ENCODE data around the gene LSR. TPM values are rescaled to one million over a fixed set of nuclear protein-coding genes. Genes with fewer than 3 reads are reported as not detected.

Gene LSR
- total RNA-seq, 4 donors from 2014 or later, result 36.5 to 85.3 (median 61.8) TPM

DNA sequence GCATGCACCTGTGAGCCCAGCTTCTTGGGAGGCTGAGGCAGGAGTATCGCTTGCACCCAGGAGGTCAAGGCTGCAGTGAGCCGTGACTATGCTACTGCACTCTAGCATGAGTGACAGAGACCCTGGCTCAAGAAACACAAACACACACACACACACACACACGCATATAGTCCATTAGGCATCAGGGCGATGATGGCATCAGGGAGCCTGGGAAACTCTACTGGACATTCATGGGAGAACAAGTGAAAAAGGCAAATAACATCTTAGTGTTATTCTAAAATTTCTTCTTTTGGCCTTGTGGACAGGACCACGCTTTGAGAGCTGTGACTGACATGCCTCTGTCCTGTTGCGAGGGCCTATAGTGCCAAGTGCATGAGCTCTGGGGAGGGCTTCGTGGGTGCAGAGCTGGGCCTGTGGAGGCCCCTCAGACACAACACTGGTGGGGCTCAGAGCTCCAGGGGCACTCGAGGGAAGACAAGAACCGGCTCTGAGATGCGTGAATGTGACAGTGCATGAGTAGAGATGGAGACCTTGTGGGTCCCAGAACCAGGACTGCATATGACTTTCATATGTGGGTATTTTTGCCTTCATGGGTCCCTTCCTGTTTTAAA, 12.0 kb downstream of the LSR start:
- H3K36me3 ChIP-seq, result no peaks in the 10 kb centered on the region
- peaks cover 19 to 27% of the 10 kb centered on the region in 2 donors for H3K4me1 ChIP-seq
- no peak overlapping the region for H3K4me3 ChIP-seq (replicated peaks in 1 of 3)
- no peaks in the 10 kb centered on the region for H3K27me3 ChIP-seq
- 78 to 79% methylated on average over 10 of the region's 10 CpGs for WGBS, 2 donors
- H3K27ac ChIP-seq, result no peak overlapping the region
- no peak for DNase-seq
- TF ChIP-seq CTCF (IDR thresholded peaks at IDR 0.05) (no peak), POLR2A (IDR thresholded peaks at IDR 0.05) (peak in 1 of 2 donors; percentile 1)
- intact Hi-C loops (cut with DNase I), result no loop called here
- no peaks in the 10 kb centered on the region for H3K9me3 ChIP-seq

DNA sequence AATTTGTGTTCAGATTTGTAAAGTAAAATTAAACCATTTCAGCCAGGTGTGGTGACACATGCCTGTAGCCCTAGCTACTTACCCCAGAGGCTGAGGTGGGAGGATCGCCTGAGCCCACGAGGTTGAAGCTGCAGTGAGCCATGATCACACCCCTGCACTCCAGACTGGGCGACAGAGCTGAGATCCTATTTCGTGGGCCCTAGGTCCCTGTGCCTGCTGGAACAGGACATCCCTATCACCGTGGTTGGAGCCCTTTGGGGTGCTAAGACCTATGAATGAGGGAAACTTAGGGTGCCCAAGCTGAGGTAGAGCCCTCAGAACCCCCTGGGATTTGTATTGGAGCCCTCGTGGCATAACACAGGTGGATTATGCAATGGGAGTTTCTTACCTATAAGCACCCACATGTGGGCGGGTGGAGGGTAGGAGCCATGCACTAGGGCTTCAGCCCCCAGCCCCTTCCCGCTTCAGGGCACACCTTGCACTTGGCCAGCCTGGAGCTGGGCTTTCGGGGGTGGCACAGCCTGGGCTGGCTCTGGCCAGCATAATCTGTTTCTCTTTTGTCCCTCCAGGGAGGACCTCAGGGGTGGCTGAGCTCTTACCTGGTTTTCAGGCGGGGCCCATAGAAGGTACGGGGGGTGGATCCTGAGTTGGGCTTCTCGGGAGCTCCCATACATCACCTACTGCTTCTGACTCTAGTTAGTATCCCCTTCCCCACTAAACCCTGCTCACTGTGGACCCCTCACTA, 12.7 kb downstream of the LSR start:
- H3K27me3 ChIP-seq, result no peaks in the 10 kb centered on the region
- no peak for DNase-seq
- H3K9me3 ChIP-seq, result no peaks in the 10 kb centered on the region
- intact Hi-C loops (cut with DNase I), result no loop called here
- 70 to 77% methylated on average over 4 to 10 of the region's 12 CpGs for WGBS, 2 donors
- no peak overlapping the region for H3K4me3 ChIP-seq (replicated peaks in 1 of 3)
- H3K36me3 ChIP-seq, result no peaks in the 10 kb centered on the region
- H3K27ac ChIP-seq, result no peak overlapping the region
- H3K4me1 ChIP-seq, result peaks cover 19 to 33% of the 10 kb centered on the region in 2 donors
- TF ChIP-seq POLR2A (IDR thresholded peaks at IDR 0.05), result no peak
- TF ChIP-seq CTCF (IDR thresholded peaks at IDR 0.05), result no peak

- Histone ChIP-seq H3K4me1 (peaks cover 23 to 40% of the 10 kb centered on the region in 2 donors), H3K4me3 (replicated peaks in 1 of 3) (no peak overlapping the region), H3K36me3 (no peaks in the 10 kb centered on the region), H3K27ac (no peak overlapping the region), H3K27me3 (no peaks in the 10 kb centered on the region), H3K9me3 (no peaks in the 10 kb centered on the region)
- intact Hi-C loops (cut with DNase I), result no loop called here
- DNase-seq, result peak; percentile 66 to 74
- TF ChIP-seq CTCF (IDR thresholded peaks at IDR 0.05) (no peak), POLR2A (IDR thresholded peaks at IDR 0.05) (peak in 1 of 2 donors; percentile 23)
- 48 to 51% methylated on average over 16 to 17 of the region's 17 CpGs for WGBS, 2 donors
Observed at GRCh38 chr19:35262101-35262761, 13.4 kb downstream of the LSR start.

DNA sequence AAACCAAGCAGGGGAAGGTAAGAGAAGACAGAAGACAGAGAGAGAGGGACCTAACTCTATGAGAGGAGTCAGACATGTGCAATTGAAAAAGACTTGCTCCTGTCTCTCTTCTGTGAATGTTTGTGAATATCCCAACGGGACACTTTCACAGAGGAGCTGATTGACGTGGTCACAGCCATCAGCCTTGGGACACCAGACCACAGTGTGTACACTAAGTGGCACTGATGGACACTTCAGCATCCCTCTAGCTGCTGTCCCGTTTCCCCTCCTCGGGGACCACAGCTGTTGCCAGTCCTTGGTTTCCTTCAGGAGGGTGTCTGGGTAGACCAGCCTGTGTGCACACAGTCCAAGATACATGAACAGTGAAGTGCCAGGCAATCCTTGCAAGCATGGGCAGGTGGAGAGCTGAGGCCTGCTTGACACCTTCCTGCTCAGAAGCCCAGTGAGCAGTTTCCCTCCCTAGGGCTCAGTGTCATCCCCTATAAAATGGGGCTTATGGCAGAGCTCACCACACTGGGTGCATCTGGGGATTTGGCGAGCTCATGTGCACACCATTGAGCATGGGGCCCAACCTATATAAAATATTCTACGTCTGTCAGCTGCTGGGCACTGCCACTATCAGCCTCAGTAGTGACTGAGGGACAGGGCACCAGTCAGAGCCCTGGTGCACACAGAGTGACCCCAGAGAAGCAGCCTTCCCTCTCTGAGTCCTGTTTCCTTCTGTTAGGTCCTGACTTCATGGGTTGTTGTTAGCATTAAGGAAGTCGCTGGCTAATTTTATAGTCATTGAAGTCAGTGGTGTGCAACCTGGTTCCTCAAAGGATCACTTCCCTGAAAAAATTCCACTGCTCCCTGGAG, 15.7 kb downstream of the LSR start:
- 80 to 81% methylated on average over 6 to 7 of the region's 7 CpGs for WGBS, 2 donors
- H3K27me3 ChIP-seq, result no peaks in the 10 kb centered on the region
- no peaks in the 10 kb centered on the region for H3K9me3 ChIP-seq
- H3K27ac ChIP-seq, result peak overlapping the region in 1 of 3 donors; percentile 12
- H3K4me1 ChIP-seq, result peaks cover 24 to 40% of the 10 kb centered on the region in 2 donors
- no peak overlapping the region for H3K4me3 ChIP-seq (replicated peaks in 1 of 3)
- TF ChIP-seq CTCF (IDR thresholded peaks at IDR 0.05) (no peak), POLR2A (IDR thresholded peaks at IDR 0.05) (no peak)
- H3K36me3 ChIP-seq, result no peaks in the 10 kb centered on the region
- no peak for DNase-seq
- intact Hi-C loops (cut with DNase I), result no loop called here
